ENCODE data around the gene LDLRAD2. TPM values are rescaled to one million over a fixed set of nuclear protein-coding genes. Genes with fewer than 3 reads are reported as not detected.

Gene LDLRAD2
- total RNA-seq, 1 donor, result not detected

- no peak for DNase-seq (ENCODE audit: insufficient read length, low spot score, missing footprints)
- H3K27me3 ChIP-seq (ENCODE audit: insufficient read depth, low read length), result no peaks in the 10 kb centered on the region
- TF ChIP-seq CTCF (IDR thresholded peaks at IDR 0.05; ENCODE audit: extremely low read depth, low read depth, low read length), result no peak
- no peak overlapping the region for H3K27ac ChIP-seq (ENCODE audit: low read depth, low read length)
- H3K79me2 ChIP-seq (ENCODE audit: insufficient read depth, low read length), result peaks cover 11% of the 10 kb centered on the region
- no peak overlapping the region for H2AFZ ChIP-seq (ENCODE audit: low read length)
- H3K4me2 ChIP-seq (ENCODE audit: insufficient read depth, low read length), result no peak overlapping the region
- H3K4me3 ChIP-seq (ENCODE audit: insufficient read depth, low read length), result no peak overlapping the region
- peaks cover 94% of the 10 kb centered on the region for H3K36me3 ChIP-seq (ENCODE audit: insufficient read depth, low read length)
- peaks cover 42% of the 10 kb centered on the region for H4K20me1 ChIP-seq (ENCODE audit: insufficient read depth, low read length)
- H3K4me1 ChIP-seq (ENCODE audit: insufficient read depth, low read length), result peaks cover 16% of the 10 kb centered on the region
- H3K9me3 ChIP-seq (ENCODE audit: low read depth, low read length), result no peaks in the 10 kb centered on the region
These were observed 60.5 kb downstream of the LDLRAD2 start for GRCh38 chr1:21872445-21873079.

GRCh38 chr1:21873174-21873573, 61.1 kb downstream of the LDLRAD2 start:
- no peak for DNase-seq (ENCODE audit: insufficient read length, low spot score, missing footprints)
- Histone ChIP-seq H3K4me1 (ENCODE audit: insufficient read depth, low read length) (peaks cover 16% of the 10 kb centered on the region), H3K4me2 (ENCODE audit: insufficient read depth, low read length) (no peak overlapping the region), H2AFZ (ENCODE audit: low read length) (no peak overlapping the region), H3K27ac (ENCODE audit: low read depth, low read length) (no peak overlapping the region), H3K79me2 (ENCODE audit: insufficient read depth, low read length) (peaks cover 11% of the 10 kb centered on the region), H3K9me3 (ENCODE audit: low read depth, low read length) (no peaks in the 10 kb centered on the region), H3K27me3 (ENCODE audit: insufficient read depth, low read length) (no peaks in the 10 kb centered on the region), H4K20me1 (ENCODE audit: insufficient read depth, low read length) (peaks cover 40% of the 10 kb centered on the region), H3K36me3 (ENCODE audit: insufficient read depth, low read length) (peaks cover 95% of the 10 kb centered on the region), H3K4me3 (ENCODE audit: insufficient read depth, low read length) (no peak overlapping the region)
- TF ChIP-seq CTCF (IDR thresholded peaks at IDR 0.05; ENCODE audit: extremely low read depth, low read depth, low read length), result no peak

GRCh38 chr1:21873761-21874160, 61.7 kb downstream of the LDLRAD2 start:
- H3K36me3 ChIP-seq (ENCODE audit: insufficient read depth, low read length), result peaks cover 95% of the 10 kb centered on the region

GRCh38 chr1:21874328-21874727, 62.3 kb downstream of the LDLRAD2 start:
- Histone ChIP-seq H2AFZ (ENCODE audit: low read length) (no peak overlapping the region), H3K79me2 (ENCODE audit: insufficient read depth, low read length) (peaks cover 6% of the 10 kb centered on the region), H3K4me2 (ENCODE audit: insufficient read depth, low read length) (no peak overlapping the region), H4K20me1 (ENCODE audit: insufficient read depth, low read length) (peaks cover 43% of the 10 kb centered on the region), H3K27me3 (ENCODE audit: insufficient read depth, low read length) (no peaks in the 10 kb centered on the region), H3K9me3 (ENCODE audit: low read depth, low read length) (no peaks in the 10 kb centered on the region), H3K36me3 (ENCODE audit: insufficient read depth, low read length) (peaks cover 95% of the 10 kb centered on the region), H3K4me1 (ENCODE audit: insufficient read depth, low read length) (peaks cover 16% of the 10 kb centered on the region), H3K4me3 (ENCODE audit: insufficient read depth, low read length) (no peak overlapping the region), H3K27ac (ENCODE audit: low read depth, low read length) (no peak overlapping the region)
- DNase-seq (ENCODE audit: insufficient read length, low spot score, missing footprints), result no peak
- no peak for TF ChIP-seq CTCF (IDR thresholded peaks at IDR 0.05; ENCODE audit: extremely low read depth, low read depth, low read length)

More at GRCh38 chr1:21873761-21874160, 61.7 kb downstream of the LDLRAD2 start:
- Histone ChIP-seq H3K79me2 (ENCODE audit: insufficient read depth, low read length) (peaks cover 7% of the 10 kb centered on the region), H3K27me3 (ENCODE audit: insufficient read depth, low read length) (no peaks in the 10 kb centered on the region), H2AFZ (ENCODE audit: low read length) (no peak overlapping the region), H3K9me3 (ENCODE audit: low read depth, low read length) (no peaks in the 10 kb centered on the region), H3K4me1 (ENCODE audit: insufficient read depth, low read length) (peaks cover 16% of the 10 kb centered on the region), H4K20me1 (ENCODE audit: insufficient read depth, low read length) (peaks cover 40% of the 10 kb centered on the region), H3K4me3 (ENCODE audit: insufficient read depth, low read length) (no peak overlapping the region), H3K4me2 (ENCODE audit: insufficient read depth, low read length) (no peak overlapping the region), H3K27ac (ENCODE audit: low read depth, low read length) (no peak overlapping the region)
- no peak for TF ChIP-seq CTCF (IDR thresholded peaks at IDR 0.05; ENCODE audit: extremely low read depth, low read depth, low read length)
- DNase-seq (ENCODE audit: insufficient read length, low spot score, missing footprints), result no peak

Other genes starting within 250 kb of the LDLRAD2 start
- under 0.01 and 0.29 TPM in 2 replicates for gene RAP1GAP, start 142.9 kb upstream of the LDLRAD2 start, total RNA-seq
- gene USP48, start 29.1 kb upstream of the LDLRAD2 start, total RNA-seq, result 50.1 and 52.5 TPM in 2 replicates
- 220 and 265 TPM in 2 replicates for gene HSPG2, start 125.0 kb downstream of the LDLRAD2 start, total RNA-seq
- not detected in 2 replicates for gene CELA3B, start 164.8 kb downstream of the LDLRAD2 start, total RNA-seq
- not detected in 2 replicates for gene CELA3A, start 189.4 kb downstream of the LDLRAD2 start, total RNA-seq
- gene CDC42, start 240.4 kb downstream of the LDLRAD2 start, total RNA-seq, result 432 and 433 TPM in 2 replicates